NCI-H446 (cell line): ENCODE measurements around the gene RC3H1.
"Not testable (repeated sequence)": the region's sequence is repeated elsewhere in the genome, so short reads cannot be mapped to it uniquely, and the experiment has no call there.

Experiments used
- DNase-seq, 2 experiments: peaks; one replicate each; lab custom pipeline; 2025; lab: John Stamatoyannopoulos, UW

The RC3H1 gene

GRCh38 chr1:174028495-174028894 is 6.3 kb upstream of the RC3H1 start:
- DNase-seq, result no peak

GRCh38 chr1:174023440-174023839 is 1.3 kb upstream of the RC3H1 start:
- DNase-seq, result peak in 1 of 2 experiments; percentile 17

GRCh38 chr1:174022976-174023277 is 770 bp upstream of the RC3H1 start:
- DNase-seq, result no peak

GRCh38 chr1:174021591-174022079 is 522 bp downstream of the RC3H1 start:
- DNase-seq, result peak in 1 of 2 experiments; percentile 49

GRCh38 chr1:174018565-174018964 is 3.6 kb downstream of the RC3H1 start:
- no peak for DNase-seq

- no peak for DNase-seq
These were observed 4.8 kb downstream of the RC3H1 start for GRCh38 chr1:174017231-174017970.

GRCh38 chr1:174013864-174014418 is 8.2 kb downstream of the RC3H1 start:
- DNase-seq, result no peak

- DNase-seq, result no peak
These were observed 13.2 kb downstream of the RC3H1 start for GRCh38 chr1:174008979-174009378.

GRCh38 chr1:174008269-174008668 is 13.9 kb downstream of the RC3H1 start:
- no peak for DNase-seq

- no peak for DNase-seq
These were observed 14.3 kb downstream of the RC3H1 start for GRCh38 chr1:174007851-174008250.

GRCh38 chr1:174005032-174005431 is 17.1 kb downstream of the RC3H1 start:
- DNase-seq, result peak in 1 of 2 experiments; percentile 40

GRCh38 chr1:174003867-174004266 is 18.3 kb downstream of the RC3H1 start:
- DNase-seq, result no peak

- DNase-seq, result no peak
These were observed 20.6 kb downstream of the RC3H1 start for GRCh38 chr1:174001573-174001972.

GRCh38 chr1:174000371-174000770 is 21.8 kb downstream of the RC3H1 start:
- peak in 1 of 2 experiments; percentile 18 for DNase-seq

- no peak for DNase-seq
These were observed 24.4 kb downstream of the RC3H1 start for GRCh38 chr1:173997791-173998190.

GRCh38 chr1:173996995-173997394 is 25.2 kb downstream of the RC3H1 start:
- no peak for DNase-seq

GRCh38 chr1:173995475-173995874 is 26.7 kb downstream of the RC3H1 start:
- no peak for DNase-seq

- not testable (repeated sequence) for DNase-seq
These were observed 28.2 kb downstream of the RC3H1 start for GRCh38 chr1:173993948-173994347.

GRCh38 chr1:173988068-173988467 is 34.1 kb downstream of the RC3H1 start:
- DNase-seq, result no peak

- no peak for DNase-seq
These were observed 35.2 kb downstream of the RC3H1 start for GRCh38 chr1:173986951-173987350.

GRCh38 chr1:173970252-173970651 is 51.9 kb downstream of the RC3H1 start:
- no peak for DNase-seq

- not testable (repeated sequence) for DNase-seq
These were observed 56.3 kb downstream of the RC3H1 start for GRCh38 chr1:173965896-173966295.

- no peak for DNase-seq
These were observed 58.7 kb downstream of the RC3H1 start for GRCh38 chr1:173963477-173963876.

- no peak for DNase-seq
These were observed 61.5 kb downstream of the RC3H1 start for GRCh38 chr1:173960625-173961024.
